WTC11 (cell line): ENCODE measurements around the gene ZNF732.

Source experiments
- CBFB ChIP-seq: sonication (generic); formaldehyde crosslinking; IDR thresholded peaks from 2 replicates; pipeline ENCODE4 v1.8.1; 2022; ENCODE audit warnings: mild to moderate bottlenecking, low read depth, missing genetic modification reagents
- CREB1 ChIP-seq: sonication (generic); formaldehyde crosslinking; IDR thresholded peaks from 2 replicates; pipeline ENCODE4 v1.8.0; 2023; ENCODE audit warnings: mild to moderate bottlenecking, missing genetic modification reagents
- CTCF ChIP-seq: fragments of 200-600 bp; IDR thresholded peaks from 2 replicates; pipeline ENCODE4 v1.8.0; 2022; ENCODE audit warnings: antibody characterized with exemption
- IRF2 ChIP-seq: sonication (generic); formaldehyde crosslinking; IDR thresholded peaks from 2 replicates; pipeline ENCODE4 v1.8.0; 2022; ENCODE audit warnings: low read depth, missing genetic modification reagents, borderline replicate concordance
- KAT7 ChIP-seq: sonication (generic); formaldehyde crosslinking; IDR thresholded peaks from 2 replicates; pipeline ENCODE4 v1.8.1; 2023; ENCODE audit warnings: missing genetic modification reagents, mild to moderate bottlenecking, borderline replicate concordance
- PRDM15 ChIP-seq: sonication (generic); formaldehyde crosslinking; IDR thresholded peaks from 2 replicates; pipeline ENCODE4 v1.8.0; 2022; ENCODE audit warnings: missing genetic modification reagents
- USF1 ChIP-seq: sonication (generic); formaldehyde crosslinking; IDR thresholded peaks from 2 replicates; pipeline ENCODE4 v1.8.0; 2022; ENCODE audit warnings: mild to moderate bottlenecking, missing genetic modification reagents
- TF ChIP-seq, protein P1 (sequence below): sonication (generic); formaldehyde crosslinking; IDR thresholded peaks from 2 replicates; pipeline ENCODE4 v1.8.0; 2022; ENCODE audit warnings: mild to moderate bottlenecking, missing genetic modification reagents
- TF ChIP-seq, protein P2 (sequence below): sonication (generic); formaldehyde crosslinking; IDR thresholded peaks from 2 replicates; pipeline ENCODE4 v1.8.0; 2023; ENCODE audit warnings: missing genetic modification reagents

DNA sequence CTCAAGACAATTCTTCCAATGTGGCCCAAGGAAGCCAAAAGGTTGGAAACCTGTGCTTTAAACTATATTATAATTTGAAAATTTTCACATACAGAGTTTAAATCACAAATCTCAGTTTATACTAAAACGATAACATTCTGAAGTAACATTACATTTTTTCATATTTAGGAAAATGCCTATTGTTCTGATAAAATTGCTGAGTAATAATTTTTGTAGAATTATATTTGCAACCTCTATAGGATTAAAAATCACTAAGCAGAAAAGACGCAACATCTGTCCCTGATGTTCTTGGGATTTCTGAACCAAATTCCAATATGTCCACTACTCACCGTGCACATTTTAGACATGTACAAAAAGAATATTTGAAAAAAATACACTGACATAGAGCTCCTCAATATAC lies 10.5 kb downstream of the ZNF732 start:
- no peak for TF ChIP-seq CTCF
- no peak for TF ChIP-seq KAT7
- TF ChIP-seq CBFB (CRISPR knock-in tag), result no peak
- TF ChIP-seq, protein P1, sequence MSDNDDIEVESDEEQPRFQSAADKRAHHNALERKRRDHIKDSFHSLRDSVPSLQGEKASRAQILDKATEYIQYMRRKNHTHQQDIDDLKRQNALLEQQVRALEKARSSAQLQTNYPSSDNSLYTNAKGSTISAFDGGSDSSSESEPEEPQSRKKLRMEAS, result no peak
- no peak for TF ChIP-seq USF1 (CRISPR knock-in tag)
- TF ChIP-seq IRF2 (CRISPR knock-in tag), result no peak
- TF ChIP-seq, protein P2, sequence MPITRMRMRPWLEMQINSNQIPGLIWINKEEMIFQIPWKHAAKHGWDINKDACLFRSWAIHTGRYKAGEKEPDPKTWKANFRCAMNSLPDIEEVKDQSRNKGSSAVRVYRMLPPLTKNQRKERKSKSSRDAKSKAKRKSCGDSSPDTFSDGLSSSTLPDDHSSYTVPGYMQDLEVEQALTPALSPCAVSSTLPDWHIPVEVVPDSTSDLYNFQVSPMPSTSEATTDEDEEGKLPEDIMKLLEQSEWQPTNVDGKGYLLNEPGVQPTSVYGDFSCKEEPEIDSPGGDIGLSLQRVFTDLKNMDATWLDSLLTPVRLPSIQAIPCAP (CRISPR knock-in tag), result no peak
- no peak for TF ChIP-seq PRDM15 (CRISPR knock-in tag)
- no peak for TF ChIP-seq CREB1 (CRISPR knock-in tag)
